ENCODE results near the gene AGBL3. TPM values are rescaled to one million over a fixed set of nuclear protein-coding genes. Genes with fewer than 3 reads are reported as not detected.

AGBL3 gene
- total RNA-seq, 1 donor from 2014 or later, result 8.8 TPM

GRCh38 chr7:135175931-135176330 is 189.6 kb downstream of the AGBL3 start:
- peaks cover 8% of the 10 kb centered on the region for H3K4me1 Mint-ChIP-seq (ENCODE audit: low read depth)
- H3K27ac Mint-ChIP-seq, result no peak overlapping the region
- no peak for TF ChIP-seq CTCF (IDR thresholded peaks at IDR 0.05; ENCODE audit: unreplicated experiment)
- no peak for DNase-seq (ENCODE audit: low spot score, unreplicated experiment)
- H3K4me3 Mint-ChIP-seq (ENCODE audit: low read depth), result no peak overlapping the region
- H3K27me3 Mint-ChIP-seq, result no peaks in the 10 kb centered on the region
- H3K36me3 Mint-ChIP-seq (ENCODE audit: insufficient read depth), result peaks cover 9% of the 10 kb centered on the region
- peaks cover 10% of the 10 kb centered on the region for H3K9me3 Mint-ChIP-seq (ENCODE audit: low read depth)

DNA sequence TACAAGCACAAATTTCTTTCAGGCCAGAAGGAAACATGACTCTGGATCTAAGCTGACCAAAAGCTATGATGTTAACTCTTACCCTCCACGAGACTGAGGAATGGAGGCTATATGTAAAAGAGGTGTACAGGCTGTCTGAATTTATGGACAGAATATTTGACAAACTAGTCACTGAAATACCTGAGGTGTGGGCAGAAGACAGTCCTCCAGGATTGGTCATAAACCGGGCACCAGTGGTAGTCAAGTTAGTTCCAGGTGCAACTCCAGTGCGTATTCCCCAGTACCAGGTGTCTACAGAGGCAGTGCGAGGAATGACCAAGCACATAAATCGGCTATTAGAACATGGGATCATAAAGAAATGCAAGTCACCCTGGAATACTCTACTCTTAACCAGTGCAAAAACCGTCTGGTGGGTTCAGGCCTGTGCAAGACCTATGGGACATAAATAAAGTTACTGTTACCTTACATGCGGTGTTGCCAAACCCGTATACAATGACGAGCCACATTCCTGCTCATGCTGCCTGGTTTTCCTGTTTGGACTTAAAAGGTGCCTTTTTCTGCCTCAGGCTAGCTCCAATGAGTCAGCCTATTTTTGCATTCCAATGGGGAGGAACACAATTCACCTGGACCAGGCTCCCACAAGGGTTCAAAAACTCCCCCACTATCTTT is 190.9 kb downstream of the AGBL3 start:
- Mint-ChIP-seq H3K36me3 (ENCODE audit: insufficient read depth) (peaks cover 19% of the 10 kb centered on the region), H3K4me1 (ENCODE audit: low read depth) (peaks cover 4% of the 10 kb centered on the region), H3K27ac (no peak overlapping the region), H3K4me3 (ENCODE audit: low read depth) (no peak overlapping the region), H3K9me3 (ENCODE audit: low read depth) (peaks cover 20% of the 10 kb centered on the region), H3K27me3 (no peaks in the 10 kb centered on the region)
- no peak for TF ChIP-seq CTCF (IDR thresholded peaks at IDR 0.05; ENCODE audit: unreplicated experiment)
- no peak for DNase-seq (ENCODE audit: low spot score, unreplicated experiment)

DNA sequence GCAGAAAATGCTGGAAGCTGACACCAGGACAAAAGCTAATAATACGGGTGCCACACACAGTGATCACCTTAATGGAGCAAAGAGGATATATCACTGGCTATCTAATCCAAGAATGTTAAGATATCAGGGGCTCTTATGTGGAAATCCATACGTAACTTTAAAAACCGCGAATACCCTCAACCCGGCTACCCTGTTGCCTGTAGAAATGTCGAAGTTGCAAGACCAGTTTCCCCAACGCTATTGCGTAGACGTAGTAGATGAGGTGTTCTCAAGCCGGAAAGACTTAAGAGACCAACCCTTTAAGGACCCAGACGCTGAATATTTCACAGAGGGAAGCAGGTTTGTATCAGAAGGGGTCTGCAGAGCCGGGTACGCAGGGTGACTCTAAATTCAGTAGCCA is 192.1 kb downstream of the AGBL3 start:
- peaks cover 4% of the 10 kb centered on the region for H3K4me1 Mint-ChIP-seq (ENCODE audit: low read depth)
- DNase-seq (ENCODE audit: low spot score, unreplicated experiment), result no peak
- no peak overlapping the region for H3K27ac Mint-ChIP-seq

GRCh38 chr7:135179321-135179925 is 193.1 kb downstream of the AGBL3 start:
- H3K36me3 Mint-ChIP-seq (ENCODE audit: insufficient read depth), result peaks cover 41% of the 10 kb centered on the region
- H3K27me3 Mint-ChIP-seq, result no peaks in the 10 kb centered on the region
- peak overlapping the region; percentile 15 for H3K27ac Mint-ChIP-seq
- H3K4me3 Mint-ChIP-seq (ENCODE audit: low read depth), result no peak overlapping the region
- peaks cover 32% of the 10 kb centered on the region for H3K9me3 Mint-ChIP-seq (ENCODE audit: low read depth)
- no peak for DNase-seq (ENCODE audit: low spot score, unreplicated experiment)
- peaks cover 4% of the 10 kb centered on the region for H3K4me1 Mint-ChIP-seq (ENCODE audit: low read depth)
- no peak for TF ChIP-seq CTCF (IDR thresholded peaks at IDR 0.05; ENCODE audit: unreplicated experiment)

More for the DNA sequence above, 192.1 kb downstream of the AGBL3 start:
- Mint-ChIP-seq H3K27me3 (no peaks in the 10 kb centered on the region), H3K36me3 (ENCODE audit: insufficient read depth) (peaks cover 30% of the 10 kb centered on the region), H3K9me3 (ENCODE audit: low read depth) (peaks cover 26% of the 10 kb centered on the region), H3K4me3 (ENCODE audit: low read depth) (no peak overlapping the region)
- TF ChIP-seq CTCF (IDR thresholded peaks at IDR 0.05; ENCODE audit: unreplicated experiment), result no peak

DNA sequence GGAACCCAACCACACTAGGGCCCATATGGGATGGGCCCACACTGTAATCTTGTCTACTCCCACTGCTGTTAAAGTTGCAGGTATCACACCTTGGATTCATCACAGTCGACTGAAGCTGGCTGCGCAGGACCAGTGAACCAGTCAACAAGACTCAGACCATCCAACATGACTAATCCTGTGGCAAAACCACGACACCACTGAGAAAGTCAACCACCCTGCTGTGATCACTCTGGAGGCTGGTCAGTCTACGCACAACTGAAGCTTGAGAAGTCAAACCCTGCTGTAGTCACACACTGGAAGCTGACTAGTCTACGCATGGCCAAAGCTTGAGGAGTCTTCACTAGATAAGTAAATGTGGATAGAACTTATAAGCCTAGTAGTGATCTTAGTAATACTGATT is 193.8 kb downstream of the AGBL3 start:
- DNase-seq (ENCODE audit: low spot score, unreplicated experiment), result no peak
- Mint-ChIP-seq H3K9me3 (ENCODE audit: low read depth) (peaks cover 32% of the 10 kb centered on the region), H3K27ac (no peak overlapping the region), H3K4me1 (ENCODE audit: low read depth) (peaks cover 4% of the 10 kb centered on the region), H3K27me3 (no peaks in the 10 kb centered on the region), H3K36me3 (ENCODE audit: insufficient read depth) (peaks cover 46% of the 10 kb centered on the region), H3K4me3 (ENCODE audit: low read depth) (no peak overlapping the region)
- no peak for TF ChIP-seq CTCF (IDR thresholded peaks at IDR 0.05; ENCODE audit: unreplicated experiment)
